ENCODE data around the gene PKDCC.
"Not testable (repeated sequence)": the region's sequence is repeated elsewhere in the genome, so short reads cannot be mapped to it uniquely, and the experiment has no call there.

The PKDCC gene

DNA sequence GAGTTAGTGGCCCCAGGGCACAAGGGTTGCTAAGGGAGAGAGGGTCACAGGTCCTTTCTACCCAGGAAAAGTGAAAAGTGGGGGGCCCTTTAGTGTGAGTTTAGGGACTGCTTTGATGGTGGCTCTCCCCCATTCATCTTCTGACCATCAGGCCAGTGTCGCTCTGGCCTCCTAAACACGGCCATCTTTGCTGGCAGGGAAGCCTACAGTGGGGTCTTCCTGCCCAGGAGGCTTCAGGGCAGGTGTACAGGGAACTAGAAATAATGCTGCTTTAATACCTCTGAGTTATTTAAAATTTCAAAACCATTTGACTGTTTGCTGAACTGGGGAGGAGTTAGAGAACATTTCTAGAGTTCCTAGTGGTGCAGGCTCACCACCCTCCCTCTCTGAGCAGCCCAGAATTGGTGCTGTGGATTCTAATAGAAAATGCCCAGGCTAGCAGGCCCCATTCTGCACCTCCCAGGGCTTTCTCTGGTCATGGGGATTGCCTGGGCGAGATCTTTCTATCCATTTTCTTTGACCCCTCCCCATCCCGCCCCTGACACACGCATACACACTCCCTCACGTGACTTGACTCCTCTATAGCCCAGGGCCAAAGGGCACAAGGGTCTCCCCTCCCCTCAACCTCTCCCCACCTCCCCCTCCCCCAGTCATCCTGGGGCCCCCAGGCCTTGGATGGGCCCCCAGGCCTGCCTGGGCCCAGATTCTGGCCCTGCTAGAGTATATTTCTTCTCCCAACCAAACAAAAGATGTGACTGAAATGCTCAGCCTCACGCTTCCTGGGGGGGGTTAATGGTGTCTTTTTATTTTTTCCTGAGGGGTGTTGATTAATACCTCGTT lies 3.1 kb downstream of the PKDCC start:
- no peak for DNase-seq

DNA sequence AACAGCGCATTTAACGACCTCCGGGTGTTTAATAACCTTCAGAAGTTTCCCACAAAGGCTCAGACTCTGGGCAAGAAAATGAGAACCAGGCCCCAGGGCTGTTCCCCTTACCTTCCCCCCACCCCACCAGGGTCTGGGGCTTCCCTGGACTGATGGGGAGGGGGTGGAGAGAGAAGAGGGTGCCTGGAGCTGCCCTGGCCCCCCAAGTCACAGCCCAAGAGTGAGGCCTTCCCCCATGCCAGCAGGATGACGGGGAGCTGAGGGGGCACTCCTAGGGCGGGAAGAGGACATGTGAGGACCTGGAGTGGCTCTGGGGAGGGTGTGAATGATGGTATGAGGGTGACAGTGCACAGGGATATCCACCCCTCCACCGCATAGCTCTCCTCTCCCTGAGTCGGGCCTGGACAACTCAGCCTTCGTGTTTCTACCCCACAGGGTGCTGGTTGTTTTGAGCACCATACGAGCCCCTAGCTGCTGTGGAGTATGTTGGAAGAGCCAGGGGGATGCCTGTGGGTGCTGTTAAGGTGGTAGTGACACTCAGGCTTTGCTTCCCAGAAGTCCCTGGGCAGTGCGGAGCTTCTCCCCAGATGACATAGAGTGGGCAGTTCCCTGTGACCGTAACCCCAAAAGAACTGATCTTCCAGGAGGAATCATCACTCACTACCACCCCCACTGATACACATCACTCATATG lies 3.9 kb downstream of the PKDCC start:
- DNase-seq = no peak

DNA sequence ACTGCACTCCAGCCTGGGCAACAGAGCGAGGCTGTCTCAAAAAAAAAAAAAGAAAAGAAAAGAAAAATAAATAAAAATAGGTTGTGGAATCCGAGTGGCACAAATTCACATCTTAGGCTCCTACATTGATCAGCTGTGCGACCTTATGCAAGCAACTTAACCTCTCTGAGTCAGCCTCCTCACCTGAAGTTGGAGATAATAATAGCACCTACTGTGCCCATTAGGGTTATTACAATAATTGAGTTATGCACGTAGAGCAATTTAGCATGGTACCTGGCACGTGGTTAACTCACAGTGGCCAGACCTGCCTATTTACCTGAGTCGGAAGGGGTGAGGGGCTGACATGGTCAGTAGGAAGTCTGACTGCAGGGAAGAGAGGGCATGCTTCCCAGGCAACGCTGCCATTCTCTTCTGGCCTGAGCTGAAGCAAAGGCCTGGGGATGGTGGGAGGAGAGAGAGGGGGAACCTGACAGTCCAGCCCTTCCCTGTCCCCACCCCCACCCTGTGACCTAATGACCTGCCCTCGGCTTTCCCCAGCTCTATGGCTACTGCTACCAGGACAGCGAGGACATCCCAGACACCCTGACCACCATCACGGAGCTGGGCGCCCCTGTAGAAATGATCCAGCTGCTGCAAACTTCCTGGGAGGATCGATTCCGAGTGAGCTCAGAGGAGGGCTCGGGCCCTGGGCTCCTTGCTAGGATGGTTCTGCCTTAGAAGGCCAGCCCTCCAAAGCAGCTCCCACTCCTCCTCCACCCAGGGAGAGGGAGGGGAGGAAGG lies 5.1 kb downstream of the PKDCC start:
- DNase-seq = no peak

DNA sequence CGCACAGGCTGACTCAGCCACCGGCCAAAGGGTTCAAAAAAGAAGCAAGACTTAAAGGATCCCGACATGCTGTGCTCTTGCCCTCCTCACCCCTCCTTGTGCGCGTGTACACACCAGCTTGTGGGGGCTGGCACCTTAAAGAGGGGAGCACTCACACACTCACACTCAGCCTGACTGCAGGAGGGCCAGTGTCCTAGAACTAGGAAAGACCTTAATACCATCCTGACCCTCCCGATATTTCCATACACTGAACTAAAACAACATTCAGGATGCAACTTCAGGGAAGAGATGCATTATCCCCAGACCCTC lies 5.6 kb downstream of the PKDCC start:
- DNase-seq = no peak

DNA sequence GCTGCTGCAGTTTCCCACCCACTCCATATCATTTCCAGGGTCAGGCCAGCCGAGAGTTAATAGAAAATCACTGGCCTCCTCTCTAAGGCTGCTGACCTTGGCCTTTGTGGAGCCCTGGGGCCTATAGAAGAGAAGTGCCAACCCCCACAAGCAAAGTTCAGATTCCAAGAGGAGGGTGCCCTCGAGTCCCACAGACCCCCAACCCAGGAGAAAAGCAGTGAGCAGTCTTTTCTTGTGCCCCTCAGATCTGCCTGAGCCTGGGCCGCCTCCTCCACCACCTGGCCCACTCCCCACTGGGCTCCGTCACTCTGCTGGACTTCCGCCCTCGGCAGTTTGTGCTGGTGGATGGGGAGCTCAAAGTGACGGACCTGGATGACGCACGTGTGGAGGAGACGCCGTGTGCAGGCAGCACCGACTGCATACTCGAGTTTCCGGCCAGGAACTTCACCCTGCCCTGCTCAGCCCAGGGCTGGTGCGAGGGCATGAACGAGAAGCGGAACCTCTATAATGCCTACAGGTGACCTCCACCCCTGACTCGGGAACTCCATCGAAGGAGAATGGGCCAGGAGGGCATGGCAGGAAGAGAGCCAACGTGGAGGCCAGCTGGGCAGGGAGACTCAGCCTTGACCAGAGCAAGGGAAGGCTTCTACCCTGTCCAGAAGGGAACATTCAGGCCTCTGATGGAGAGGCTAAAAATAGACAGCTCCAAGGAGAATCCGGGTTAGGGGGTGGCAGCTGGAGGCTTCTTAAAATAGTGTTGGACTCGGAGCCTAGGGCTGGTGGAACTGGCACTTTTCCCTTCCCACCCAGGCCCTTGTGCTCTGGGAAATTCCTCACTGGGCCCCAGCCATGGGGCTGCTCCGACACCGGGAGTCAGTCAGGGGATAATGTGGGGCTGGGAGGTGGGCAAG lies 6.2 kb downstream of the PKDCC start:
- no peak for DNase-seq

DNA sequence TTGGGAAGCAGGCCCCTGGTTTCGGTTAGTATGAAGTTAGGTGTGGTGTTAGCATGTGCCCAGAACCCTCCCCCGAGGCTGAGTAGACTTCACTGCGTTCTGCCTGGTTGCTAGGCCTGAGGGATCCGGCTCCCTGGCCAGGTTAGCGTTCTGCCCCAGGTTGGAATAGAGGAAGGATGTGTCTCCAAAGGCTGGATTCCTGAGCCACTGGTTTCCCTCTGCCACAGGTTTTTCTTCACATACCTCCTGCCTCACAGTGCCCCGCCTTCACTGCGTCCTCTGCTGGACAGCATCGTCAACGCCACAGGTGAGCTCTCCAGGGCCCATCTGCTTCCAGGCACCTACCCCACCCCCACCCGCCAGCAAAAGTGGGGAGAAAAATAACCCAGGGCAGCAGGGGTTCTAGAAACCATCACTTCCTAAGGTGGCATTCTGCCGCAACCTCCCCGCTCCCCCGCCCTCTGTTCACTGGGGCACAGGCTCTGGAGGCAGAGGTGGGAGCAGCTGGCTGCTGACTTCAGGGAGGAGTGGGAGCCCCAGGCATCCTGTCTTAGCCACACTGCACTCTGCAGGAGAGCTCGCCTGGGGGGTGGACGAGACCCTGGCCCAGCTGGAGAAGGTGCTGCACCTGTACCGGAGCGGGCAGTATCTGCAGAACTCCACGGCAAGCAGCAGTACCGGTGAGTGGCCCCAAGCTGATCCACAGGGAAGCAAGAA lies 7.1 kb downstream of the PKDCC start:
- DNase-seq = no peak

DNA sequence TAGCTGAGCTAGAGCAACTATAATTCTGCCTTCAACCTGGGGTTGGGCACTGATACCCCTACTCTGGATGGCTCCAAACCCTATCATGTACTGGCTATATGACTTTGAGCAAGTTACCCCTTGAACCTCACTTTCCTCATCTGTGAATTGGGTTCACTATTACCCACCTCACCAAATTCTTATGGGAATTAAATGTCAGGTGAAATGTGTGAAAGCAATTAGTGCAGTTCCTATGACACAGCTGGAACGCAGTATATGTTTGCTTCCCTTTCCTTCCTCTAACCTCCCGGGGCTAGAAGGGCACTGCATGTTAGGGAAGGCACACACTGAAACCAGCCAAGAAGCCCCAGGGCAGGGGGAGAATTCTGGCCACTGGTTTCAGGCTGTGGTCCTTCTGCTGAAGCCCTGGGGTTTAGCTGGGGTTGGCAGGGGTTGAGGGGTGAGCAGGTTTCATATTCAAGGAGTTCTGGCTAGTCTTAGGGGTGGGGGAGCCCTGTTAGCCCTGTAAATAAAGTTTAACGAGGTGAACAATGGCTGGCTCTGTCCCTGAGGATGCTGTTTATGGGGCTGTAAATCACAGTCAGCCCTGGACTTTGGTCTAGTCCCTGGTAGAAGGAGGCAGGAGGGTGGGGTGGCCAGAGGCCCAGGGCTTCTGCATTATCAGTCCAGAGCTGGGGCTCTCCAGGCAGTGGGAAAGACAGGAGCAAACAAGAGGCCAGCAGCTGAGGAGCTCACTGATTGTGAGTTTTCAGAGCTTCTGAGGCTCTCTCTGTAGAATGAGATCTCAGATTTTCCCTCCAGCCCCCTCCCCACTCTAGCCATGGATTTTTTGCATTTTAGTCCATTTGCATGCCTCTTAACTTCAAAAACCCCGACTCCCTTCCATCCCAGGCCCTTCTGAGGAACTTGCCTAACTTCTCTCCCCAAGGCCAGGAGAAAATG lies 8.0 kb downstream of the PKDCC start:
- DNase-seq = no peak

DNA sequence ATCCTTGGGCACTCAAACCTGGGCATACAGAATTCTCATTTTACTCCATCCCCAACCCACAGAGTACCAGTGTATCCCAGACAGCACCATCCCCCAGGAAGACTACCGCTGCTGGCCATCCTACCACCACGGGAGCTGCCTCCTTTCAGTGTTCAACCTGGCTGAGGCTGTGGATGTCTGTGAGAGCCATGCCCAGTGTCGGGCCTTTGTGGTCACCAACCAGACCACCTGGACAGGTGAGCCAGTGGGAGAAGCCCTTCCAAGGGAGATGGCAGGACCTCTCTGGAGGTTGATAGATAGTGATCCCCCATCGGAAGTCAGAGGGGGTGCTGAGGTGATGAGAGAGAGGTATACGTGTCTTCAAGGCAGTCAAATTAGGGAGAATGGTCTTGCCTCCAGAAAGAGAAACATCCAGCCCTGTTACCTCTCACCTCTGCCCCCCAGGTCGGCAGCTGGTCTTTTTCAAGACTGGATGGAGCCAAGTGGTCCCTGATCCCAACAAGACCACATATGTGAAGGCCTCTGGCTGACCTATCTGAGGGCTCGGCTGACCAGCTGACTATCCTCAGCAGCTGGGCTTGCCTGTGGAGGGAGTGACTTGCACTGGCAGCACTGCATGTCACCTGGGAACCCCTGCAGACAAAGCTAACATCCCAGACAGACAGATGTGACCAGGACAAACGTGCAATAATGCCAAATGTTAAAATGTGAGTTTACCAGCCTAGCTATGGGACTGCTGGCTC lies 9.5 kb downstream of the PKDCC start:
- no peak for DNase-seq

DNA sequence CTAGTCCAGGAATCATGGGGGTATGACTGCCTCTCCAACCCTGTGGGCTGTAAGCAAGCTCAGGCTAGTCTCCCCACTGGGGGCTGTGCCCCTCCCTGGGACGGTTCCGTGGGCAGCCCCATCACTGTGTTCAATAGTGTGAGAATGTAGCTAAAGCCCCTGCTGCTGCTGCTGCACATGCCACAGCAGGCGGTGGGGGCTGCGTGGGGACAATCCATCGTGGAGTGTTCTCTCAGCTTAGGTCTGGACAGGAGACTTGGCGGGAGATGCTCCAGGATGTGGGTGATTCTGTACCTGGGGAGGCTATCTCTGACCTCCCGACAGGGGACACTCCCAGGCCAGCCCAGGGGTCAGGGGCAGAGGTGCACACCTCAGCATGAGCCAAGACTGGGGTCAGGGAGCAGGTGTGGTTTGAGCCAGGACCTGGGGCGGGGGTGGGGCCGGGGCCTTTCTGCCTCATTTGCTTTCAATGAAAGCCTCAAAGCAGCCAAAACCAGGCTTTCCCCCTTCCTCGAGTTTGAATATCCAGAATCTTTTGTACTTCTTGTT lies 10.2 kb downstream of the PKDCC start:
- DNase-seq = no peak

DNA sequence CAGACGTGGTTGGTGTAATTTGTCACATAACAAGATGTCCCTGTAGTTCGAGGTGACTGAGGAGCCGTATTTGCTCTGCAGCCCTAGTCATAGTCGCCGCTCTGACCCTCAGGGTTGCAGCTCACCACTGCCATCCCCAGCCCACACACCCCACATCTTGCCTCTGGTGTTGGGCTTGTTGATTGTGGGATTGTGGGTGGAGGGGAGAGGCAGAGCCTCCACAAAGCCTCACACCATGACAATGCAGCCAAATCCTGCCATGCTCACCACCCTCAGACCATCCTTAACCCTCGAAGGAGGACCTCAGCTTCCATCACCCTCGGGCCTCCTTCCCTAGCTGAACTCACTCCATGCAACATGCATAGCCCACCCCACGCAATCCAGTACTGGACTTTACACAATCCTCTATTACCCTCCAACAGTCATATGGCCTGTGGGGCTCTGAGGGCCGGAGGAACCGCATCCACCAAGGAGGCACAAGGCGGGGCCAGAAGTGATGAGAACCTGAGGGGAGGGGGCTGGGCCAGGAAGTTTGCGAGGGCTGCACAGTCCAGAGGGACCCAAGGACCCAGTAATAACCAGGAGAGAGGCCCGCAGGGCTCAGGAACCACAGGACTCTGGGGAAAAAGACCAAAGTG lies 11.6 kb downstream of the PKDCC start:
- no peak for DNase-seq

DNA sequence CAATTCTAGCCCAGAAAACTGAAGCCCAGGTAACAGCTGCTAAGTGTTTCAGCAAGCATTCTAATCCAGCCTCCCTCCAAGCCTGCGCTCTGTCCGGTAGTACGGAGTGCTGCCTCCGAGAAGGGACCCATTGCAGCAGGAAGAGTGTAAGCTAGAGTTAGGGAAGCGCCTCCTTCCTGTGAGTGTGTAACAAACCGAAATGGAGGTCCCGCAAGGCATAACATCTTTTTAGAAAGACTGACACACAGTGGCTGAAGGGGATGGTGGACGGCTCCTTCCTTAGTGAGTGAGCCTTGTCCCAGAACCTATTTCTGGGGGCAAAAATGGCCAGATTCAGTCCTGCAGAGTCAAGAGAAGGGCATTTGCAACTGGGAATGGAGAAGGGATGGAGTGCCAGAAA lies 12.2 kb downstream of the PKDCC start:
- DNase-seq = no peak

DNA sequence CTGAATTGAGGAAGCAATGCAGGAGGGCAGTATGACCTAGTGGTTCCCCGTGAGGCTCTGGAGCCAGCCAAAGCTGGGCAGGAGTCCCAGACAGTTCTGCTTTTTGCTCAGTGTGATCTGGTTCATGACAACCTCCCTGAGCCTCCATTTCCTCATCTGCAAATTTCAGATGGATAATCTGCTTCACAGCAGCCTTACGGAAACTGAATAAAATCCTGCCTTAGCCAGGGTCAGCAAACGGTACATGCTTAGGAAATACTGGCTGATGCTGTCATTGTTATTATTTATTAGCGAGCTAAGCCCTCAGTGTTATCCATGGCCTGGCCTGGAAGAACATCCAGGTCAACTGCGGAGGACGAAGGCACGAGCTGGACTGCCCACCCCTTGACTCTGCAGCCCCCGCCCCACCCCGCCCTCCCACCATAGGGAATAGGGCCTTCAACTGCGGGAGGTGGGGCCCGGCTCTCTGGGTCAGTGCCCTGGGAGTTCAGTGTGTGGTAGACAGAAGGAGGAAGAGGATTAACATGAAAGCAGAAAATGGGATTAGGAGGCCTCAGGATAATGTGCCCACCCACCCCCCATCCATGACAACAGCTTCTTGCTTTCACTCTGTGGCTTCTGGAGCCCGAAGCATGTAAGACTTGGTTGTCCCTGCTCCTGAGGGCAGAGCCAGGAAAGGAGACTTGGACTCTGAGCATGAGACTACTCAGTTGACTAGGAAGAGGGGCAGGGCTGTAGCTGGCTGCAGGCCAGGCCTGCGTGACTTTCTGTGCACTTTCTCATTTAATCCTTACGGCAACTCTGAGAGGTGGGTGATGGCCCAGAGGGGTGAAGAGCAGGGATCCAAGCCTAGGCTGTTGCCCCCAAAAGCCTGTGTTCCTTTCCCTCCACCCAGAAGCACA lies 13.1 kb downstream of the PKDCC start:
- peak; percentile 58 to 68 for DNase-seq

DNA sequence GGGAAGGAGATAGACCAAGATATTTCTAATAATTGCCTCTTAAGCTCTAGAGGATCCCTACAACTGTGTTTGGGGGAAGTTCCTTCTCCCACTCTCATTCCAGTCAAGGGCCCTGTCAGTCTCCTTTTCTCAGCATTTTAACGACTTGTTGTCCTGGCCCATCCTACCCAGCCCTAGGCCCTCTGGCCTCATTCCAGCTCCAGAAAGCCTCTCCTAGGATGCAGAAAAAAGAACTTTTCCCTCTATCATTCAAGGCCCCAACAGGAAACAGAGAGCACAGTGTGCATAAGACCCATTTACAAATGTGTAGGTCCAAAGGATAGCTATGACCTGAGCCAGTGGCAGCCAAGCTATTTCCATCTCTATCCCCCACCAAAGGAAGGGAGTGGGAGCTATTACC lies 14.0 kb downstream of the PKDCC start:
- no peak for DNase-seq

DNA sequence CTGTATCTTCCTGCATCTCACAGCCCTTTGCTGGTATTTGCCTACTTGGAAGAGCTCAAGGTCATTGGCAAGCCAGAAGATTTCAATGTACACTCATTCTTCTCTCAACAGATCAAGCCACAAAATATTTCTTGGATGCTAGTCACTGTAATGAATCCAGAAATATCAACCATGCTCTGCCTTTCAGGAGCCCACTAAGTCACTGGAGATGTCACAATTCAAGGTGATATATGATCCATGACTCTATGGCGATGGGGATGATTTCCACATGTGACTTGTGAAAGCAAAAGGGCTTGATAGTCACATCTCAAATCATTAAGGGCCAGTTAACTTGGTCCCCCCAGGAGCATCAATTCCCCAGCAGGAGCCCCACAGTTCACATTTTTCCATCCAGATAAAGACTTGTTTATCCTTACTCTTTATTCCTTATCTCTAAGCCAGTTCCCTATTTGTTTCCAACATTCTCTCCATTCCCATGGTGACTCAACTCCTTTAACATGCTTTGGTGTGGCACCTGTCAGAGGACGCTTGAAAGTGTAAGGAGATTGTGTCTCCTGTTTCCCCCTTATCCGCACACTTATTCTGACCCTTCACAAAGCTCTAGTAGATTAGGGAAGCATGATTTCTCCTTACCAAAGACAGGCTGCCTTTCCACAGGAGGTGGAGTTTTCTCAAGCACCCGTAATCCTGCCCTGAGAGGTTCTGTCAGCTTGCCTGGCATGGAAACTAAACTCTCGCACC lies 15.8 kb downstream of the PKDCC start:
- DNase-seq = no peak

DNA sequence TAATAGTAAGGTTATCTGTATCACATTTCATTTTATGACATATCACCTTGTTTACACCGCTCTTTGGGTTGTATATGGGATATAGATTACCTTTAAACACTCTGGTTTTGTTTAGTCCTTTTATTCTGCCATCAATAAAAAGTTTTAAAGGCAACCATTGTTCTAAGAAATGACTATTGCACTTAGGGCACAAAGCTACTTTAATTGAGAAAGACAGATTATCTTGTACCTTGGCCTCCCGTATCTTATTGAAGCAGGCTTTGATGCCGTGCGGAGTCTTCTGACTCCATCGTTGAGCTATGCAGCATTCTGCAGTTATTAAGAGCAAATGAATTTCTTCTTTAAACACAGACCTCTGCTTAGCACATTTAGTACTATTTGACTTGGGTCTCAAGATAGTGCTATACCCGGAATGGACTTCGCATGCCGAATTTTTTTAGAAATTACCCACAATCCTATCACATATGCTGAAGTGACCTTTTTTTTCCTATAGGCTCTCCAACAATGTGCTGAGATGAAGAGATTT lies 16.7 kb downstream of the PKDCC start:
- no peak for DNase-seq

DNA sequence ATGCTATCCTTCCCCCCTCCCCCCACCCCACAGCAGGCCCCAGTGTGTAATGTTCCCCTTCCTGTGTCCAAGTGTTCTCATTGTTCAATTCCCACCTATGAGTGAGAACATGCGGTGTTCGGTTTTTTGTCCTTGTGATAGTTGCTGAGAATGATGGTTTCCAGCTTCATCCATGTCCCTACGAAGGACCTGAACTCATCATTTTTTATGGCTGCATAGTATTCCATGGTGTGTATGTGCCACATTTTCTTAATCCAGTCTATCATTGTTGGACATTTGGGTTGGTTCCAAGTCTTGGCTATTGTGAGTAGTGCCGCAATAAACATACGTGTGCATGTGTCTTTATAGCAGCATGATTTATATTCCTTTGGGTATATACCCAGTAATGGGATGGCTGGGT lies 17.9 kb downstream of the PKDCC start:
- DNase-seq = not testable (repeated sequence)

DNA sequence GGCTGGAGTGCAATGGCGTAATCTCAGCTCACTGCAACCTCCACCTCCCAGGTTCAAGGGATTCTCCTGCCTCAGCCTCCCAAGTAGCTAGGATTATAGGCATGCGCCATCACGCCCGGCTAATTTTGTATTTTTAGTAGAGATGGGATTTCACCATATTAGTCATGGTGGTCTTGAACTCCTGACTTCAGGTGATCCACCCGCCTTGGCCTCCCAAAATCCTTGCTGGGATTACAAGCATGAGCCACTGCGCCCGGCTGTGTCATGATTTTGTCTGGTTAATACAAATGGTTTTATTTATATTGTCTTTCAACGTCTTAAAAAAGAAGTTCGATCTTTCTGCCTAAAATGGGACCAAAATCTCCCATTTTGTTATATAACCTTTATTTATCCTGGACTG lies 19.2 kb downstream of the PKDCC start:
- not testable (repeated sequence) for DNase-seq

Measured in inflammatory macrophage treated with lipopolysaccharide for 1 hour (primary cell).